Prostate gland (tissue), 2 donors: ENCODE measurements around the gene SMTN.
A peak's percentile ranks its signal among the peaks of the same experiment; 100 is the strongest.

ENCODE experiments used
- POLR2A ChIP-seq: fragments of 450-650 bp; IDR thresholded peaks from one replicate; pipeline ENCODE4 v1.6.1; 2016; ENCODE audit warnings: antibody characterized with exemption, mild to moderate bottlenecking
- POLR2AphosphoS5 ChIP-seq: sonication (generic); formaldehyde crosslinking; IDR thresholded peaks from one replicate; pipeline ENCODE4 v1.6.1; 2017; ENCODE audit warnings: antibody characterized with exemption
- TF ChIP-seq, protein P1 (sequence below), 4 experiments: fragments of 200-600 bp in 2 of 4; fragments of 450-650 bp in 2 of 4; sonication (generic) in 2 of 4; IDR thresholded peaks; 1 replicate in 3 of 4; 2 replicates in 1 of 4; pipeline ENCODE4 v1.5.1; 2016 to 2019; ENCODE audit warnings: antibody characterized with exemption in 4 of 4, mild to moderate bottlenecking in 2 of 4, moderate library complexity in 2 of 4

DNA sequence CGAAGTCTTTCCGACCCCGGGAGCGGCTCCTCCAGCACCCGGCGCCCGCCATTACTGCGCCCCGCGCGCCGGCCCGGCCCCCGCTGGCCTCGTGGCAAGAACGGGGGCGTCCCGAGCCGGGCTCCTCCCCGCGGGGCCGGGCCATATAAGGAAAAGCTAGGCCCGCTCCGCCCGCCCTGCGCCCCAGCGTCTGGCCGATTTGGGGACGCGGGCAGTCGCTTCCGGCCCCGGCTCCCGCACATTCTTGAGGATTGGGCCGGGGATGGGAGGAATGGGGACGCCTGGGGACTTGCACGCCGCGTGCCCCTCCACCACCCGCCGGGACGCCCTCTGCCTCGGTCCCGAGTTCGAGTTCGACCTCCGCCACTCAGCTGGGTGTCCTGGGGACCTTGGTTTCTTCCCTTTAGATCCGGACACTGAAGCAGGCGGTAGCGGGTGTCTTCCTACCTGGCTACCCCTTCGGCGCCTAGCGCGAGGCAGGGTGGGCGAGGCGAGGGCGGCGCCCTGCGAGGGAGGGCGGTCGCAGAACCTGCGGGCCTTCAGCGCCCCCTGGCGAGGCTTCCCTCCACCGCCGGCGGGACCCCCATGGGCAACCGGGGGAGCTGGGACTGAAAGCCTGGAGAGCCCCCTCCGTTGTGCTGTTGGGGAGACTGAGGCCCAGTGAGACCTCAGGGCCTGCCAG lies 3.8 kb downstream of the SMTN start:
- TF ChIP-seq POLR2A (peak; percentile 87), POLR2AphosphoS5 (peak; percentile 78)
- TF ChIP-seq, protein P1, sequence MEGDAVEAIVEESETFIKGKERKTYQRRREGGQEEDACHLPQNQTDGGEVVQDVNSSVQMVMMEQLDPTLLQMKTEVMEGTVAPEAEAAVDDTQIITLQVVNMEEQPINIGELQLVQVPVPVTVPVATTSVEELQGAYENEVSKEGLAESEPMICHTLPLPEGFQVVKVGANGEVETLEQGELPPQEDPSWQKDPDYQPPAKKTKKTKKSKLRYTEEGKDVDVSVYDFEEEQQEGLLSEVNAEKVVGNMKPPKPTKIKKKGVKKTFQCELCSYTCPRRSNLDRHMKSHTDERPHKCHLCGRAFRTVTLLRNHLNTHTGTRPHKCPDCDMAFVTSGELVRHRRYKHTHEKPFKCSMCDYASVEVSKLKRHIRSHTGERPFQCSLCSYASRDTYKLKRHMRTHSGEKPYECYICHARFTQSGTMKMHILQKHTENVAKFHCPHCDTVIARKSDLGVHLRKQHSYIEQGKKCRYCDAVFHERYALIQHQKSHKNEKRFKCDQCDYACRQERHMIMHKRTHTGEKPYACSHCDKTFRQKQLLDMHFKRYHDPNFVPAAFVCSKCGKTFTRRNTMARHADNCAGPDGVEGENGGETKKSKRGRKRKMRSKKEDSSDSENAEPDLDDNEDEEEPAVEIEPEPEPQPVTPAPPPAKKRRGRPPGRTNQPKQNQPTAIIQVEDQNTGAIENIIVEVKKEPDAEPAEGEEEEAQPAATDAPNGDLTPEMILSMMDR (IDR thresholded peaks at IDR 0.05), result peak; percentile 81 to 93 (median 90)
